Natural killer cell (primary cell): ENCODE results near the gene PELI3. TPM values are rescaled to one million over a fixed set of nuclear protein-coding genes. Genes with fewer than 3 reads are reported as not detected.

Experiments used
- ATAC-seq, 3 donors: fragments of 150-1000 bp in 2 of 3; fragments of 200-7000 bp in 1 of 3; cut with Tn5 transposase; 1 replicate in 1 of 3; 2 replicates in 2 of 3; pipeline ENCODE4 v1.10.0; 2021; ENCODE audit warnings: mild to moderate bottlenecking in 2 of 3, moderate library complexity in 2 of 3
- DNase-seq, 2 donors: peaks; one replicate each; pipeline versions ENCODE4 v3.0.0 to v3.0.0-alpha.2; 2013 to 2021; ENCODE audit warnings: mixed read lengths in 1 of 2
- H3K27ac ChIP-seq: one replicate; pipeline ENCODE4 v1.5.1; 2013; ENCODE audit warnings: mild to moderate bottlenecking, low read length
- H3K27me3 ChIP-seq: one replicate; pipeline ENCODE4 v1.6.1; 2013; ENCODE audit warnings: low read length; ENCODE audit not compliant: control insufficient read depth, insufficient read depth
- H3K36me3 ChIP-seq: one replicate; pipeline ENCODE4 v1.6.1; 2013; ENCODE audit warnings: low read length; ENCODE audit not compliant: control insufficient read depth, insufficient read depth
- H3K4me1 ChIP-seq: one replicate; pipeline ENCODE4 v1.6.1; 2013; ENCODE audit warnings: low read length; ENCODE audit not compliant: control insufficient read depth, insufficient read depth
- H3K4me3 ChIP-seq: one replicate; pipeline ENCODE4 v1.5.1; 2013; ENCODE audit warnings: low read length
- H3K9me3 ChIP-seq: one replicate; pipeline ENCODE4 v1.6.1; 2013; ENCODE audit warnings: low read length; ENCODE audit not compliant: control insufficient read depth, insufficient read depth
- H3K27ac Mint-ChIP-seq, 2 donors: one replicate each; pipeline ENCODE4 v1.8.0; 2022; ENCODE audit warnings: mild to moderate bottlenecking in 2 of 2, mixed read lengths in 2 of 2, moderate library complexity in 1 of 2
- H3K27me3 Mint-ChIP-seq, 2 donors: one replicate each; pipeline ENCODE4 v1.8.0; 2022; ENCODE audit warnings: low read depth in 2 of 2, mixed read lengths in 2 of 2
- H3K36me3 Mint-ChIP-seq: one replicate; pipeline ENCODE4 v1.8.0; 2022; ENCODE audit warnings: mixed read lengths
- H3K4me1 Mint-ChIP-seq, 2 donors: one replicate each; pipeline ENCODE4 v1.8.0; 2022; ENCODE audit warnings: mixed read lengths in 2 of 2
- H3K4me3 Mint-ChIP-seq: one replicate; pipeline ENCODE4 v1.8.0; 2022; ENCODE audit warnings: mild to moderate bottlenecking, moderate library complexity, mixed read lengths
- H3K9me3 Mint-ChIP-seq, 2 donors: one replicate each; pipeline ENCODE4 v1.8.0; 2022; ENCODE audit warnings: mixed read lengths in 2 of 2
- WGBS: methylation state at CpG from one replicate; pipeline ENCODE4 v1.1.7; 2013; ENCODE audit warnings: missing lambda C conversion rate; ENCODE audit not compliant: insufficient coverage; 5-methylcytosine and 5-hydroxymethylcytosine counted together
- intact Hi-C: fragments of 100-400 bp; cut with micrococcal nuclease; formaldehyde crosslinking; loops from one replicate; pipeline ENCODE4 v1.14.2; 2022
- total RNA-seq, 4 donors: library from RNA; stranded (reverse); fragments of 120-200 nt in 1 of 4; gene quantifications; one replicate each; pipeline versions ENCODE4 v1.2.3 to v1.2.4, GENCODE V29; 2013 to 2022
- TF ChIP-seq, protein P1 (sequence below): fragments of 200-600 bp; IDR thresholded peaks from one replicate; pipeline ENCODE4 v1.8.0; 2022; ENCODE audit warnings: antibody characterized with exemption

Gene PELI3
- total RNA-seq, 3 donors from 2014 or later (not counting 1 experiment from before 2014, with no cell fraction given): 5.3 to 6.3 (median 5.6) TPM

DNA sequence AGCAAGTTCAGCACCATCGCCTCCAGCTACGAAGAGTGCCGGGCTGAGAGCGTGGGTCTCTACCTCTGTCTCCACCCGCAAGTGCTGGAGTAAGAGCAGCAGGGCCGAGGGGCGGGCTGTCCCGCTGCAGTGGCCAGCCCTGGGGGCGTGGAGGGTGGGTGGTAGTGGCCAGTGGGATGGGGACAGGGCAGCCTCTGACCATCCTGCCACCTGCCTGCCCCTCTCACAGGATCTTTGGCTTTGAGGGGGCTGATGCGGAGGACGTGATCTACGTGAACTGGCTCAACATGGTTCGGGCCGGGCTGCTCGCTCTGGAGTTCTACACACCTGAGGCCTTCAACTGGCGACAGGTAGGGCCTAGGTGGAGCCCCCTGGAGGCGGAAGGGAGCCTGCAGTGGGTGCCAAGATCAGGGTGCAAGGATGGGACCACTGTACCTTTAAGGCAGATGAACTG, 28.7 kb downstream of the PELI3 start:
- Mint-ChIP-seq H3K27ac (no peak overlapping the region), H3K4me1 (no peaks in the 10 kb centered on the region), H3K9me3 (no peaks in the 10 kb centered on the region), H3K27me3 (no peaks in the 10 kb centered on the region), H3K36me3 (no peaks in the 10 kb centered on the region), H3K4me3 (no peak overlapping the region)
- no peak for DNase-seq
- TF ChIP-seq, protein P1, sequence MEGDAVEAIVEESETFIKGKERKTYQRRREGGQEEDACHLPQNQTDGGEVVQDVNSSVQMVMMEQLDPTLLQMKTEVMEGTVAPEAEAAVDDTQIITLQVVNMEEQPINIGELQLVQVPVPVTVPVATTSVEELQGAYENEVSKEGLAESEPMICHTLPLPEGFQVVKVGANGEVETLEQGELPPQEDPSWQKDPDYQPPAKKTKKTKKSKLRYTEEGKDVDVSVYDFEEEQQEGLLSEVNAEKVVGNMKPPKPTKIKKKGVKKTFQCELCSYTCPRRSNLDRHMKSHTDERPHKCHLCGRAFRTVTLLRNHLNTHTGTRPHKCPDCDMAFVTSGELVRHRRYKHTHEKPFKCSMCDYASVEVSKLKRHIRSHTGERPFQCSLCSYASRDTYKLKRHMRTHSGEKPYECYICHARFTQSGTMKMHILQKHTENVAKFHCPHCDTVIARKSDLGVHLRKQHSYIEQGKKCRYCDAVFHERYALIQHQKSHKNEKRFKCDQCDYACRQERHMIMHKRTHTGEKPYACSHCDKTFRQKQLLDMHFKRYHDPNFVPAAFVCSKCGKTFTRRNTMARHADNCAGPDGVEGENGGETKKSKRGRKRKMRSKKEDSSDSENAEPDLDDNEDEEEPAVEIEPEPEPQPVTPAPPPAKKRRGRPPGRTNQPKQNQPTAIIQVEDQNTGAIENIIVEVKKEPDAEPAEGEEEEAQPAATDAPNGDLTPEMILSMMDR: no peak
- H3K4me3 ChIP-seq: no peak overlapping the region
- peaks cover 47% of the 10 kb centered on the region for H3K36me3 ChIP-seq
- H3K27ac ChIP-seq: no peak overlapping the region
- no peaks in the 10 kb centered on the region for H3K9me3 ChIP-seq
- intact Hi-C loops: no loop called here
- ATAC-seq: no peak
- no peaks in the 10 kb centered on the region for H3K27me3 ChIP-seq
- WGBS: 96% methylated on average over 17 of the region's 17 CpGs
- H3K4me1 ChIP-seq: no peaks in the 10 kb centered on the region

DNA sequence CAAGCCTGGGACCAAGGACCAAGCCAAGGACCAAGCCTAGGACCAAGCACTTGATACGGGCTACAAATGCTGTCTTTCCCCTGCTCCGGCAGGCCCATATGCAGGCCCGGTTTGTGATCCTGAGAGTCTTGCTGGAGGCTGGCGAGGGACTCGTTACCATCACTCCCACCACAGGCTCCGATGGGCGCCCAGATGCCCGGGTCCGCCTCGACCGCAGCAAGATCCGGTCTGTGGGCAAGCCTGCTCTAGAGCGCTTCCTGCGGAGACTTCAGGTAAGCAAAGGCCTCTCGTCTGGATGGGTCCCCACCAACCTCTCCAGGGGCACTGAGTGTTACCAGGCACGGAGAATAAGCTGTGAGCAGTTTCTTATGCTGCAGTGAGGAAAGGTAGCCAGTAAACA, 30.5 kb downstream of the PELI3 start:
- H3K4me3 Mint-ChIP-seq: no peak overlapping the region
- H3K27me3 Mint-ChIP-seq: no peaks in the 10 kb centered on the region
- H3K9me3 ChIP-seq: no peaks in the 10 kb centered on the region
- no peak for DNase-seq
- H3K36me3 Mint-ChIP-seq: no peaks in the 10 kb centered on the region
- no peak overlapping the region for H3K27ac Mint-ChIP-seq
- H3K36me3 ChIP-seq: peaks cover 41% of the 10 kb centered on the region
- intact Hi-C loops: no loop called here
- H3K27ac ChIP-seq: no peak overlapping the region
- ATAC-seq: no peak
- H3K9me3 Mint-ChIP-seq: no peaks in the 10 kb centered on the region
- H3K4me1 ChIP-seq: no peaks in the 10 kb centered on the region
- H3K4me1 Mint-ChIP-seq: no peaks in the 10 kb centered on the region
- TF ChIP-seq, protein P1: no peak
- WGBS: 97% methylated on average over 16 of the region's 16 CpGs
- H3K4me3 ChIP-seq: no peak overlapping the region
- H3K27me3 ChIP-seq: no peaks in the 10 kb centered on the region

GRCh38 chr11:66498506-66498905, 31.8 kb downstream of the PELI3 start:
- Mint-ChIP-seq H3K27me3 (no peaks in the 10 kb centered on the region), H3K36me3 (no peaks in the 10 kb centered on the region), H3K4me1 (no peaks in the 10 kb centered on the region), H3K27ac (no peak overlapping the region), H3K9me3 (no peaks in the 10 kb centered on the region), H3K4me3 (no peak overlapping the region)
- Histone ChIP-seq H3K36me3 (peaks cover 29% of the 10 kb centered on the region), H3K4me3 (no peak overlapping the region), H3K9me3 (no peaks in the 10 kb centered on the region), H3K4me1 (no peaks in the 10 kb centered on the region), H3K27ac (no peak overlapping the region), H3K27me3 (no peaks in the 10 kb centered on the region)
- WGBS: 100% methylated on average over 4 of the region's 5 CpGs
- TF ChIP-seq, protein P1: no peak
- DNase-seq (no peak), ATAC-seq (no peak)
- intact Hi-C loops: no loop called here

DNA sequence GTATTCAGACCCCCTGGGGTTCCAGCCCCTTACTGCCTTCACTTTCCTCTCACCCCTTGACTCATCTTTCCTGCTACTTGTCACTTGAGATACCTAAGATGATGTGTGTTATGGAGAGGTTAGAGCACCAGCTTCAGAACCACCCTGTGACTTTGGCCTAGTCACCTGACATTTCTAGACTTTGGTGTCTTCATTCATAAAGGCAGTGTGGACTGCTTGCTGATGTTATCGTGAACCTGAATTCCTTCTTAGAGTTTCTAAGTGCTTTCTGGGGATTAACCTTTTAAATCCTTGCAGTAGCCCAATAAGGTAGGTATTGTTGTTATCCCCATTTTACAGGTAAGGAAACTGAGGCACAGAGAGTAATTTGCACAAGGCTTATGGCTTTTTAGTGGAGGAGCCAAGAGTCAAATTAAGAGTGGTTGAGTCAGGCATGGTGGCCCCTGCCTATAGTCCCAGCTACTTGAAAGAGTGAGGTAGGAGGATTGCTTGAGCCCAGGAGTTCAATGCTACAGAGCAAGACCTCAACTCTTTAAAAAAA, 38.6 kb downstream of the PELI3 start:
- Histone ChIP-seq H3K36me3 (peaks cover 4% of the 10 kb centered on the region), H3K27me3 (no peaks in the 10 kb centered on the region), H3K9me3 (no peaks in the 10 kb centered on the region), H3K4me1 (peaks cover 4% of the 10 kb centered on the region), H3K27ac (no peak overlapping the region), H3K4me3 (no peak overlapping the region)
- Mint-ChIP-seq H3K4me1 (peaks cover 0 to 3% of the 10 kb centered on the region in 2 donors), H3K36me3 (no peaks in the 10 kb centered on the region), H3K27me3 (no peaks in the 10 kb centered on the region), H3K4me3 (no peak overlapping the region), H3K9me3 (no peaks in the 10 kb centered on the region), H3K27ac (no peak overlapping the region)
- ATAC-seq (no peak), DNase-seq (no peak)
- 100% methylated on average over 1 of the region's 1 CpG for WGBS
- intact Hi-C loops: no loop called here
- TF ChIP-seq, protein P1: no peak
